ENCODE data around the gene FOXP4. TPM values are rescaled to one million over a fixed set of nuclear protein-coding genes. Genes with fewer than 3 reads are reported as not detected.

FOXP4 gene
- total and polyA plus RNA-seq, 5 donors from 2014 or later = 0.26 to 9.9 (median 0.38) TPM

GRCh38 chr6:41647061-41647511, 100.9 kb downstream of the FOXP4 start:
- Mint-ChIP-seq H3K27me3 (peaks cover 17% of the 10 kb centered on the region), H3K4me1 (no peaks in the 10 kb centered on the region), H3K4me3 (no peak overlapping the region), H3K27ac (no peak overlapping the region), H3K36me3 (no peaks in the 10 kb centered on the region), H3K9me3 (peaks cover 0 to 2% (median 0%) of the 10 kb centered on the region in 7 donors)
- H3K9me3 ChIP-seq (ENCODE audit: control insufficient read depth in 2 of 2, low read length in 2 of 2) = no peaks in the 10 kb centered on the region
- H3K4me1 ChIP-seq (ENCODE audit: control insufficient read depth, insufficient read depth, low read length, poor library complexity, severe bottlenecking) = no peaks in the 10 kb centered on the region
- H3K27me3 ChIP-seq (ENCODE audit: control insufficient read depth, insufficient read depth, low read length) = no peaks in the 10 kb centered on the region
- no peak for ATAC-seq (ENCODE audit: low read depth in 2 of 2)
- H3K27ac ChIP-seq (ENCODE audit: insufficient read depth, low read length, poor library complexity, severe bottlenecking) = no peak overlapping the region
- no peak overlapping the region for H3K4me3 ChIP-seq (ENCODE audit: low read depth, low read length)
- no peaks in the 10 kb centered on the region for H3K36me3 ChIP-seq (ENCODE audit: control insufficient read depth, insufficient read depth, low read length)
- DNase-seq = no peak

DNA sequence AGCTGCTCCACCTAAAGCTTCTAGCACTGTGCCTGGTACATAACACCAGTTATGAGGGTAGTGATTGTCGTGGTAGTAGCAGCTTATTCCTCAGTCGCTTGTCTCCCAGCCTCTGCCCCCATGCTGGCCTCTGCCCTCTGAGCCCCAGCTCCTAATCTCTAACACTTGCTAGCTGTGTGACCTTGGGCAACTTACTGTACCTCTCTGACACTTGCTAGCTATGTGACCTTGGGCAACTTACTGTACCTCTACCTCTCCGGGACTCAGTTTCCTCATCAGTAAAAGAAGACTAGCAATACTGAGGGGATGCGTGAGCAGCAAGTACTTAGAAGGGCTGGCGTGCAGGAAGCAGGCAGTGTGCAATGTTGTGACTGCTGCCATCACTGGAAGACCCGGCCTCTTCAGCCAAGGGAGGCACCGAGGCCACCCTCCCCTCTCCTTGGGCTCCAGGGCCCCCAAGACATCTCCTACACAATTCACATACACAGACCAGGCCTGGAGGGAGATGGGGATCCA, 101.9 kb downstream of the FOXP4 start:
- Mint-ChIP-seq H3K27ac (no peak overlapping the region), H3K4me3 (no peak overlapping the region), H3K9me3 (peaks cover 0 to 2% (median 0%) of the 10 kb centered on the region in 7 donors), H3K36me3 (no peaks in the 10 kb centered on the region), H3K27me3 (peaks cover 10% of the 10 kb centered on the region), H3K4me1 (no peaks in the 10 kb centered on the region)
- DNase-seq (no peak), ATAC-seq (ENCODE audit: low read depth in 2 of 2) (no peak)
- no peak overlapping the region for H3K4me3 ChIP-seq (ENCODE audit: low read depth, low read length)
- no peaks in the 10 kb centered on the region for H3K4me1 ChIP-seq (ENCODE audit: control insufficient read depth, insufficient read depth, low read length, poor library complexity, severe bottlenecking)
- H3K36me3 ChIP-seq (ENCODE audit: control insufficient read depth, insufficient read depth, low read length) = no peaks in the 10 kb centered on the region
- no peaks in the 10 kb centered on the region for H3K9me3 ChIP-seq (ENCODE audit: control insufficient read depth in 2 of 2, low read length in 2 of 2)
- no peaks in the 10 kb centered on the region for H3K27me3 ChIP-seq (ENCODE audit: control insufficient read depth, insufficient read depth, low read length)
- H3K27ac ChIP-seq (ENCODE audit: insufficient read depth, low read length, poor library complexity, severe bottlenecking) = no peak overlapping the region

GRCh38 chr6:41648921-41649320, 102.7 kb downstream of the FOXP4 start:
- no peak overlapping the region for H3K4me3 Mint-ChIP-seq
- no peak overlapping the region for H3K27ac ChIP-seq (ENCODE audit: insufficient read depth, low read length, poor library complexity, severe bottlenecking)
- ATAC-seq (ENCODE audit: low read depth in 2 of 2) (no peak), DNase-seq (no peak)
- no peaks in the 10 kb centered on the region for H3K4me1 Mint-ChIP-seq
- H3K36me3 ChIP-seq (ENCODE audit: control insufficient read depth, insufficient read depth, low read length) = no peaks in the 10 kb centered on the region
- no peaks in the 10 kb centered on the region for H3K4me1 ChIP-seq (ENCODE audit: control insufficient read depth, insufficient read depth, low read length, poor library complexity, severe bottlenecking)
- H3K27me3 Mint-ChIP-seq = peaks cover 6% of the 10 kb centered on the region
- peaks cover 0 to 2% (median 0%) of the 10 kb centered on the region in 7 donors for H3K9me3 Mint-ChIP-seq
- H3K36me3 Mint-ChIP-seq = no peaks in the 10 kb centered on the region
- no peaks in the 10 kb centered on the region for H3K9me3 ChIP-seq (ENCODE audit: control insufficient read depth in 2 of 2, low read length in 2 of 2)
- no peaks in the 10 kb centered on the region for H3K27me3 ChIP-seq (ENCODE audit: control insufficient read depth, insufficient read depth, low read length)
- H3K4me3 ChIP-seq (ENCODE audit: low read depth, low read length) = no peak overlapping the region
- no peak overlapping the region for H3K27ac Mint-ChIP-seq

DNA sequence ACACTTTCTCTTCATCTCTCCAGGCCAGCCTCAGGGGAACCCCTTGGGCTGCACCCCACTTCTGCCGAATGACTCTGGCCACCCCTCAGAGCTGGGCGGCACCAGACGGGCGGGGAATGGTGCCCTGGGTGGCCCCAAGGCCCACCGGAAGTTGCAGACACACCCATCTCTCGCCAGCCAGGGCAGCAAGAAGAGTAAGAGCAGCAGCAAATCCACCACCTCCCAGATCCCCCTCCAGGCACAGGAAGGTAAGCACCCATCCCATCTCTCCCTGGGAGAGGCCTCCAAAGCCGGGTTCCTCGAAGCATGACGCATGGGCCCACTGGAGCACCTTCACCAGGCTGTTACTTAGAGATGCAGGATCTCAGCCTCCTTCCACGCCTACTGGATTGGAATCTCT, 103.4 kb downstream of the FOXP4 start:
- Histone ChIP-seq H3K9me3 (ENCODE audit: control insufficient read depth in 2 of 2, low read length in 2 of 2) (no peaks in the 10 kb centered on the region), H3K36me3 (ENCODE audit: control insufficient read depth, insufficient read depth, low read length) (no peaks in the 10 kb centered on the region), H3K4me3 (ENCODE audit: low read depth, low read length) (no peak overlapping the region), H3K27me3 (ENCODE audit: control insufficient read depth, insufficient read depth, low read length) (no peaks in the 10 kb centered on the region), H3K27ac (ENCODE audit: insufficient read depth, low read length, poor library complexity, severe bottlenecking) (no peak overlapping the region), H3K4me1 (ENCODE audit: control insufficient read depth, insufficient read depth, low read length, poor library complexity, severe bottlenecking) (no peaks in the 10 kb centered on the region)
- peaks cover 6% of the 10 kb centered on the region for H3K27me3 Mint-ChIP-seq
- DNase-seq = no peak
- no peak for ATAC-seq (ENCODE audit: low read depth in 2 of 2)
- H3K4me3 Mint-ChIP-seq = no peak overlapping the region
- no peaks in the 10 kb centered on the region for H3K36me3 Mint-ChIP-seq
- H3K9me3 Mint-ChIP-seq = peaks cover 0 to 2% (median 0%) of the 10 kb centered on the region in 7 donors
- H3K27ac Mint-ChIP-seq = no peak overlapping the region
- no peaks in the 10 kb centered on the region for H3K4me1 Mint-ChIP-seq

- no peak overlapping the region for H3K4me3 ChIP-seq (ENCODE audit: low read depth, low read length)
- H3K36me3 ChIP-seq (ENCODE audit: control insufficient read depth, insufficient read depth, low read length) = no peaks in the 10 kb centered on the region
- H3K9me3 Mint-ChIP-seq = peaks cover 0 to 2% (median 0%) of the 10 kb centered on the region in 7 donors
- H3K9me3 ChIP-seq (ENCODE audit: control insufficient read depth in 2 of 2, low read length in 2 of 2) = no peaks in the 10 kb centered on the region
- no peak overlapping the region for H3K4me3 Mint-ChIP-seq
- H3K4me1 ChIP-seq (ENCODE audit: control insufficient read depth, insufficient read depth, low read length, poor library complexity, severe bottlenecking) = no peaks in the 10 kb centered on the region
- DNase-seq = no peak
- H3K36me3 Mint-ChIP-seq = no peaks in the 10 kb centered on the region
- no peak overlapping the region for H3K27ac ChIP-seq (ENCODE audit: insufficient read depth, low read length, poor library complexity, severe bottlenecking)
- ATAC-seq (ENCODE audit: low read depth in 2 of 2) = no peak
- no peak overlapping the region for H3K27ac Mint-ChIP-seq
- H3K27me3 ChIP-seq (ENCODE audit: control insufficient read depth, insufficient read depth, low read length) = no peaks in the 10 kb centered on the region
- no peaks in the 10 kb centered on the region for H3K4me1 Mint-ChIP-seq
- peaks cover 5% of the 10 kb centered on the region for H3K27me3 Mint-ChIP-seq
These were observed 103.9 kb downstream of the FOXP4 start for GRCh38 chr6:41650120-41650519.

GRCh38 chr6:41651246-41651961, 105.2 kb downstream of the FOXP4 start:
- Mint-ChIP-seq H3K4me3 (no peak overlapping the region), H3K9me3 (peaks cover 0 to 2% (median 0%) of the 10 kb centered on the region in 7 donors), H3K36me3 (no peaks in the 10 kb centered on the region), H3K27me3 (peaks cover 5% of the 10 kb centered on the region), H3K4me1 (no peaks in the 10 kb centered on the region), H3K27ac (no peak overlapping the region)
- H3K27me3 ChIP-seq (ENCODE audit: control insufficient read depth, insufficient read depth, low read length) = no peaks in the 10 kb centered on the region
- H3K27ac ChIP-seq (ENCODE audit: insufficient read depth, low read length, poor library complexity, severe bottlenecking) = no peak overlapping the region
- DNase-seq (no peak), ATAC-seq (ENCODE audit: low read depth in 2 of 2) (no peak)
- H3K4me3 ChIP-seq (ENCODE audit: low read depth, low read length) = no peak overlapping the region
- H3K9me3 ChIP-seq (ENCODE audit: control insufficient read depth in 2 of 2, low read length in 2 of 2) = no peaks in the 10 kb centered on the region
- no peaks in the 10 kb centered on the region for H3K4me1 ChIP-seq (ENCODE audit: control insufficient read depth, insufficient read depth, low read length, poor library complexity, severe bottlenecking)
- no peaks in the 10 kb centered on the region for H3K36me3 ChIP-seq (ENCODE audit: control insufficient read depth, insufficient read depth, low read length)

Other genes starting within 250 kb of the FOXP4 start
- not detected for gene NCR2, start 210.8 kb upstream of the FOXP4 start, total RNA-seq
- gene NCR2, start 210.8 kb upstream of the FOXP4 start, polyA plus RNA-seq = not detected
- not detected for gene MDFI, start 92.1 kb downstream of the FOXP4 start, total RNA-seq
- not detected for gene MDFI, start 92.1 kb downstream of the FOXP4 start, polyA plus RNA-seq
- gene TFEB, start 189.2 kb downstream of the FOXP4 start, total RNA-seq = 26.7 TPM
- 10 to 100 TPM in 1 of 4 donors, 1 to 10 TPM in 3; 8.0 to 11.0 (median 8.7) TPM for gene TFEB, start 189.2 kb downstream of the FOXP4 start, polyA plus RNA-seq
- not detected for gene PGC, start 201.0 kb downstream of the FOXP4 start, total RNA-seq
- gene PGC, start 201.0 kb downstream of the FOXP4 start, polyA plus RNA-seq = not detected
- gene FRS3, start 233.5 kb downstream of the FOXP4 start, total RNA-seq = 6.4 TPM
- gene FRS3, start 233.5 kb downstream of the FOXP4 start, polyA plus RNA-seq = 1 to 10 TPM; 1.3 to 1.6 (median 1.4) TPM
- not detected for gene PRICKLE4, start 234.4 kb downstream of the FOXP4 start, total RNA-seq
- gene PRICKLE4, start 234.4 kb downstream of the FOXP4 start, polyA plus RNA-seq = not detected
- gene TOMM6, start 241.3 kb downstream of the FOXP4 start, total RNA-seq = 102 TPM
- 100 to 1,000 TPM; 315 to 364 (median 362) TPM for gene TOMM6, start 241.3 kb downstream of the FOXP4 start, polyA plus RNA-seq

All from CD4-positive, CD25-positive, alpha-beta regulatory T cell (primary cell).